Central memory CD4-positive, alpha-beta T cell (primary cell): ENCODE measurements around the gene ACSF3.

Experiments used
- DNase-seq: peaks from one replicate; pipeline ENCODE4 v3.0.0; 2022
- total RNA-seq, 3 experiments: gene quantifications; one replicate each; lab custom pipeline; 2026; lab: John Stamatoyannopoulos, UW

ACSF3 gene
- total RNA-seq: 37.5 to 109 (median 70.8) reads per million in 3 experiments

DNA sequence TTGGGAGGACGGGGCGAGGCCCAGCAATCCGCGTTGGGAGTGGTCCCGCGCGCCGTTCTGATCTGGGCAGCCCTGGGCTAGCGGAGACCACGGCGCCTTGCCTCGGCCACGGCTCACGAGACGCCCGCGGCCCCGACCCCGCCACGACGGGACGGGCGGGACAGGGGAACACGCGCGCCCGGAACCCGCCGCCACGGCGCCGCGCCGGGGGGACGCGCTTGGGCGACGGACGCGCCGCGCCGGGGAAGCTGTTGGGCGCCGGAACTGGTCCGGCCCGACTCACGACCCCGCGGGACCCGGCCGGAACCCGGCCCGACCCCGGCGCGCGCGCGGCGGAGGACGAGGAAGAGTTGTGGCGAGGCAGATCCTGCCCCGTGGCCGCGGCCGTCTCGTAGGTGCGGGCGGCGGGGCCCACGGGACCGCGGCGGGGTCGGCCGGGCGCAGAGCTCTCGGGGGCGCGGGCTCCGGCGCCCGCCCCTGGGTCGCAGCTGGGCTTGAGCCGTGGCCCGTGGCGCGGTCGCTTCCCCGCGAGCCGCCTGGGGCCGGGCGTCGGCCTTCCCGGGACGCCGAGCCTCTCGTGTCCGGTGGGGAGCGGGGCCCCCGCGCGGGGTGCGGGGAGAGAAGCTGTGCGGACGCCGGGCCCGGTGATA lies at the start of gene ACSF3:
Gene ACSF3, plus strand, starts transcription at position 251 of the 650 bp plus-strand sequence. CDS start 6,830 bp downstream, outside the sequence.
- peak; percentile 56 for DNase-seq

DNA sequence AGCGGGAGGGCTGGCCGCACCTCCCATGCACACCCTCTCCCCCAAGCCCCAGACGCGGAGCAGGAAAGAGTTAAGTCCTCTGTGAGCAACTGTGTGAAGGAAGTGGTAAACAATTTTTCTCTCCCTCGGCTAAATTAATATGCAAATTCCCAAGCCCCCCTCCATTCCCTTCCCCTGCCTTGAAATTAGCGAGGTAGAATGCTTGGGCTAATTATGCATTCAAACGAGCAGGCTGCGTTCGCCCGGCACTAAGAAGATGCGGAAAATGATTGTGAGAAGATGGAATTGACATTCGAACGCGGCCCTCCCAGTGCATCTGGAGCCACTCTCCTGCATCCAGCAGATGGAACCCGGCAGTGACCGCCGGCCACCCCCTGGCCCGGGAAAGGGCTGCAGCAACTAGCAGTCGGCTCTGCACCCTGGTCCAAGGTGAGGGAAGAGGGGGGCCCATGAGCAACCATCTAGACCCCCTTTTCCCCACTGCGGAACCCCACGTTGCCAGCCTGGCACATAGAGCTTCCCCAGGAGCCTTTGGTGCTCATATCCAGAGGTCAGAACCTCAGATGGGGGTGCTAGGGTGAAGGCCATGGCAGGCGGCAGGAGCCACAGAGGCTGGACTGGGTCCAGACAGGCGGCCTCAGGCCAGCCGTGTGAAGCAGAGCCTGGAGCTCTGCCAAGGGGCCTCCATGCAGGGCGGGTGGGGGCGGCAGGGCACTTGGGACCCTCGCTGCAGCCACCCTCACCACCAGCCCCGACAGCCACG lies 49.1 kb upstream of the ACSF3 start:
- no peak for DNase-seq

DNA sequence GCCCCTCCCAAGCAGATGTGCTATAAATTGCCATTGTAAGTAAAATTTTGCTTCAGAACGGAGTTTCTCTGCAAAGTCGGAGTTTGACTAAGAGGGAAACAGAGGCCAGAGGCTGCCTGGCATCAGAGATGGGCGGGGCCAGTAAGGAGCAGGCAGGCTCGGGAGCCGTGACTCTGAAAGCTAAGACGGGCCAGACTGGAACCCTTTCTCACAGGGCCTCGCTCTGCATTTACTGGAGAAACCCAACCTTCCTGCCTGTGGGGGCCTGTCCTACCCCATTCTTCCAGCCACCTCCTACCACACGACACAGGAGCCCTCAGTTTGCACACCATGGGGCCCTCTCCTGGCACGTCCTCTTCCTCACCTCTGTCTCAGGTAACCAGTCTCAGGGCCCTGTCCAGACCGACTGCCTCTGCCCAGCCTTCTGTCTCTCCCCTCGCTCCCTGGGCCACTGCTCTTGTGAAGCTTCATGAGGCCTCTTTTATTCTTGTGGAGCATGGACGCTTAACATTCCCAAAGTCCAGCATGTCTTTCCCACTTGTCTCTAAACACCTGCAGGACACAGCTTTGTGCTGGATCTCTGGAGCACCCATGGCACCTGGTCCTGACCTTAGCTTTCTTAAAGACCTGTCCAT lies 48.4 kb upstream of the ACSF3 start:
- DNase-seq: no peak

DNA sequence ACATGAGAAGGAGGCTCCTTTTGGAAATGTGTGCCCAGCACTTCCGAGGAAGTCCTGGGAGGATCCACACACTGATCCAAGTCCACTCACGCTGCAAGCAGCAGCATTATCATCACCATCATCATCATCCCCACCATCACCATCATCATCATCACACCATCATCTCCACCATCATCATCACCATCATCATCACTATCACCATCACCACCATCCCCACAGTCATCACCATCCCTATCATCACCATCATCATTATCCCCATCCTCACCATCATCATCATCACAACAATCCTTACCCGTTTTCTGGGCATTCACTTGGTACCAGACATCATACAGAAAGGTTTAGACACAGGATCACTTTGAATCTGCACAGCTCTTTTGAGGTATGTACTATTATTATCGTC lies 47.8 kb upstream of the ACSF3 start:
- DNase-seq: no peak

DNA sequence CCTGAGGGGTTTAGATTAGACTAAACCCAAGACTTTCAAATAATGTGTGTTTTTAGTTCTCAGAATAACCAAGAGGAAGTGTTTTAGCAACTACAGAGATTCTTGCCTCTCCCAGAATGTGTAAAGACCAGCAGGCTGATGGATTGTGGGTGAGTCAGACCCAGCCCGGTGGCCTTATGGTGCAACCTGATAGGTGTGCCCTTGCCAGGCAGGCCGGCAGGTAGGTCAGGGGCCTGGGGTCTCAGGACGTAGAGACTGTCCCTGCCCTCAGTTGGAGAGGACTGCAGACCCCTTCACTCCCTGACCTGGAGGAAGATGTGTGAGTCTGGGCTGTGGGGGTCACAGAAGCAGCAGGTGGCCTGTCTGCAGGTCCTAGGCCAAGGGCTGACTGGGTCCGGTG lies 47.2 kb upstream of the ACSF3 start:
- no peak for DNase-seq

DNA sequence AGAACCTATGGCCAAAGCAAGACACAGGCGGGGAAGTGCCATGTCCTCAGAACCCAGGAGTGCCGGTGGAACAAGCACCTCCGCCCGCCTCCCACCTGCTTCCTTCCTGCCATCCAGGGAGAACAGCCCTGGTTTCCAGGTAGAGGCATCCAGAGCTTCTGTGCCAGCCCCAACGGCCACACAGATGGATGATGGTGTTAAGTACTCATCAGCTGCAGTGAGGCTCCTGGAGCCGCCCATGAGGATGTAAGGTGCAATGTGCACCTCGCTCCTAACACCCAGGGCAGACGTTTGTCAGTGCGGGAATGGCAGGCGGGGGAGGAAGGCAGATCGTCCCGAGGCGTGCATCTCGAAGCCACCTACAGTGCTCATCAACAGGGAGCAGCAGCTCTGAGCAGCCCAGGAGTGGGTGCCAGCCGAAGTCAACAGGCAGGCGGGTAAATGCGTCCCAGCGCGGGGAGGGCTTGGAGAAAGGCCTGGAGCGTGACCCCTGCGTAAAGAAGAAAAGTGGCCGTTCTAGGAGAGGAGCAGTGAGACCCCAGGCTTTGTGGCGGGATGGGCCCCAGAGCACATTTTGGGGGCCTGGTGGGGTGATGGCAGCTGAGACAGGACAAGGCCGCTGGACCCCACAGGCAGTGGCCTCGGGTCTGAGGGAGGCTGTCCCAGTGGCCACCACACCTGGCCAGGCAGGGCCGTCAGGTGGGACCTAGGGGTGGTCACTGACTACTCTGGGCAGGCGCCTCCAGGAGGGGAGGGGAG lies 46.1 kb upstream of the ACSF3 start:
- DNase-seq: no peak

DNA sequence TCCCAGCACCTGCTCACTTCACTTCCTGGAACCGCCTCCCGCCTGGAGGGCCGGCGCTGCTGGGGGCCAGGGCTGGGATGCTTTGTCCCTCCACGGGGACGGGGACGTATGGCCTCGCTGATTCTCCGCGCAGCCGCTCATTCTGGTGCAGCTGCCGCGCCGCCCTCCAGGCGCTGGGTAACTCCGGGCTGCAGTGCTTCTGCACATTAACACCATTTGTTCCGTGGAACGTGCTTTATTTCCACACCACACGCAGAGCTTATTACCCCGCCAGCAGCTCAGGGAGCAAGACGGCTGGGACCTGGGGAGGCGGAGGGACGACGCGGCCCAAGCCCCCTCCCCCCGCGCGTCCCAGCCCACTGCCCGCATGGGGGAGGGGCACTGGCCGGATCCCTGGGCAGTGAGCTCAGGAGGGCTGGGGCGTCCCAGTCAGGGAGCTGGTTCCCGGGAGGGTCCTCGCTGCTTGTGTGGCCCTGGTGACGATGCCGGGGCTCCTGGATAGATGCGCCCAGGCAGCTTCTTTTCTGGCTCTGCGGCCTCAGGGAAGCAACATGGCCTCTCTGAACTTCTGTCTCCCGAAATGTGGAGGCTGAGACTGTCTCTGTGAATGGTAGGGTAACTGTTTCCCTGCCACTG lies 45.4 kb upstream of the ACSF3 start:
- DNase-seq: no peak

DNA sequence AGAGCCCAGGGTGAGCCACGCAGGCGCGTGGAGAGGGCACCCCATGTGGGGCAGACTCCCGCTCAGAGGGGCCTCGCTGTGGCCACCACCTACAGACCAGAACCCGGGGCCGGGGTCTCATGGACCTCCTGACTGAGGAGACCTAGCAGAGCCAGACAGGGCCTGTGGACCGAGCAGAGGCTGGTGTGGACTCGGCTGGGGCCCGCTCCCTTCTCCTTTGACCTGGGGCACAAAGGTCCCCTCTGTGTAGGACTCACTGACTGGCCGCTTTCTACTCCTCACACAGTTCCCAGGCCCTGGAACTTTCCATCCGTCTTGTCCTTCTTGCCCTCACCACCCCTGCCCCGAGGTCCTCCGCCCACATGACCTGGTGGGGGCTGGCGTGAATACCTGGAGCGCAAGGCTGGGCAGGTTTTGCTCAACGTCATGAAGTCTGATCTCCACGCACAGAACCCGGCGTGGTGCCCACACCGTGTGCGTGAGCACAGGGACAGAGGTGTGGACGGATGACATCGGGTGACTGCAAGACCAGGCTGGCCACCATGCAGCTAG lies 44.7 kb upstream of the ACSF3 start:
- no peak for DNase-seq

DNA sequence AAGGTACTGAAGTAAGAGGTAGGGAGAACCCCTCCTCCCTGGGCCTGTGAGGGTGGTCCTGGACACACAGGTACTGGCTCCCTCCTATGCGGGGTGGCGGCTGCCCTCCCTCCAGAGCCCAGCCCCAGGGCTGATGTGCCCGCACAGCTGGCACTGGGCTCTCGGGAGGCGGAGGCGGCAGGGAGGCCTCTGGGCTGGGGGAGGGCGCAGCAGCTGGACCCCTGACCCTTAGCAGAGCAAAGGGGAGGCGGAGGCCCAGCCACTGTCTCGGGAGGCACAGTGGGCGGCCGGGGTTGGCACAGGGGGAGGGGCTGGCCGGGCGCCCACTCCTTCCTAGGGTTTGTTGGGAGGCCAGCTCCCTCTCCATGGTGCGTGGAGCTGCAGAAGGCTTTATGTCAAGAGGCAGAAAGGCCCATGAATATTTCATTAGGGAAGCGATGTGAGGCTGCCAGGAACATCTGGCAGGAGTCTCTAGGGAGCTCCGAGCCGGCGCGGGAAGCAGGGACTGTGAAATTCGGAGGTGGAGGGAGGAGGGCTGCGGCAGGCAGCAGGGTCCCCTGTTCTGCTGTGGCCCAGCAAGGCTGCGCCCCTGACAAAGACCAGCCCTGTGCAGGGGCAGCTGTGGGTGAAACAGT lies 44.1 kb upstream of the ACSF3 start:
- no peak for DNase-seq

DNA sequence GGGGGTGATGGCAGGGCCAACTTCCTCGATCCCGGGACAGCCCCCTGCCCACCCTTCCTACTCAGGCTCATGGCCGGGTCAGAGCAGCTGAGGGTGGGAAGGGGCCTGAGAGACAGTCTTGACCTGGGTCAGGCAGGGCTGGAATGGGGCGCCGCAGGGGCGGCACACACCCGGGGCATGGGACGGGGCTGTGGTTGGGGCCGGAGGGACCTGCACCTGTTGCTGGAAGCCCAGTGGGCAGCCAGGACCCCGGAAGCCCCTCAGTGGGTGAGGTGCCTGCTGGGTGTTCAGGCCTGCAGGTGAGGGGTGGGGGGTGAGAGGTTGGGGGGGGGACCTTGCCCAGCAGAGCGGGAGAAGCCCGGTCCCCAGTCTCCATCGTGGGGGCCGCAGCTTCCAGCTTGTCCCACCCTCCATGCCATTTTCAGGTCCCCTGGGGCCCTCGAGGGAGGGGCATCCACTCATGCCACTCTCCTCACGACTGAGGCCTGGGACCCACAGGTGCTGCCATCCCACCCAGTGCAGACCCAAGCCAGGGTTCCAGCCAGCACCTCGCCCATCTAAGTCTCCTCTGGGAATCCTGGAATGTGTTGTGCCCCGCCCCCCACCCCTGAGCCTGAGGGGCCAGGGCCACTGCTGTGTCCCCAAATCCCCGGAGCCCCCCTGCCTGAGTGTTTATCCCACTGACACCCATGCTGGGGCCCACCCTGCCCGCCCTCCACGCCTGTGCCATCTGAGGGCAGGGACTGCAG lies 43.4 kb upstream of the ACSF3 start:
- DNase-seq: no peak

DNA sequence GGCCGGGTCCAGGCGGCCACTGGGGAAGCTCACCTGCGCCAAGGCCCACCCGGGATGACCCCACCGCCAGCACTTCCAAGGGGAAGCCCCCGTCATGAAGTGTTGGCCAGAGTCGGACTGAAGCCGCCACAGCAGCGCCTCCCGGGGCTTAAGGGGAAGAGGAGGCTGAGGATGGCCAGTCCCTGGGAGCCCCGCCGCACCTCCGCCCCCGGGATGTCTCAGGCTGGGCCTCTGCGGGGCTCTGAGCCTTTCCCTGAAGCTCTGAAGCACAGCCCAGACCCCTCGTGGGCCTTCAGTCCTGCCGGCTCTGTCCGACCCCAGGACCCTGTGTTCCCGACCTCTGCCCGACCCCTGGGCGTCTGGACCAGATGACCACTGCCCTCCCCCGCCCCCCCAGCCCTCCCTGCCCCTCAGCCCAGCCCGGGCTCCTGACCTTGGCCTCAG lies 42.8 kb upstream of the ACSF3 start:
- DNase-seq: no peak

DNA sequence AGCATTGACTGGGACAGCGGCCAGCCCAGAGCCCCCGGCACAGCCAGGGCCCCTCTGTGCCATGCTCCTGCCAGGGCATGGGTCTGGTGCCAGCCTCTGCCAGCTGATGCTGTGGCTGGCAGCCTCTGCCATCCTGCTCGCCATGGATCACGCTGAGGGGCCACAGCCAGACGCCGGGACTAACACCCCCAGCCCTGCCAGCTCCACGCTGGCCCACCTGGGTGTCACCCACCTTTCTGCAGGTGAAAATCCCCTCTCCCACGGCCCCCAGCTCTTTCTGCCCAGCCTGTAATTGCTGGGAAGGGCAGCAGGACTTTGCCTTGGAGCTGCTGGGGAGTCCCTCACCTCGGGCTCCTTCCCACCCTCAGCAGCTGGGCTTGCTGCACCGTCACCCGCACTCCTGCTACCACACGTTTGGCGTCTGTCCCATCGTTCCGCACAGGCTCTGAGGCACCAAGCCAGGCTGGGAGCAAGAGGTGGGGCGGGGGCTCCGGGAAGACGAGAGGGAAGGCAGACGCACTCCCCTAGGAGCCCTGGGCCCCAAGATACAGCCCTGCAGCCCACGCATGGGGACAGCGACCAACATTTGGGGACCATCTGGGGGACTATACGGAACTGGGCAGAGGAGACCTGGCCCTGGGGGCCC lies 42.0 kb upstream of the ACSF3 start:
- DNase-seq: no peak

DNA sequence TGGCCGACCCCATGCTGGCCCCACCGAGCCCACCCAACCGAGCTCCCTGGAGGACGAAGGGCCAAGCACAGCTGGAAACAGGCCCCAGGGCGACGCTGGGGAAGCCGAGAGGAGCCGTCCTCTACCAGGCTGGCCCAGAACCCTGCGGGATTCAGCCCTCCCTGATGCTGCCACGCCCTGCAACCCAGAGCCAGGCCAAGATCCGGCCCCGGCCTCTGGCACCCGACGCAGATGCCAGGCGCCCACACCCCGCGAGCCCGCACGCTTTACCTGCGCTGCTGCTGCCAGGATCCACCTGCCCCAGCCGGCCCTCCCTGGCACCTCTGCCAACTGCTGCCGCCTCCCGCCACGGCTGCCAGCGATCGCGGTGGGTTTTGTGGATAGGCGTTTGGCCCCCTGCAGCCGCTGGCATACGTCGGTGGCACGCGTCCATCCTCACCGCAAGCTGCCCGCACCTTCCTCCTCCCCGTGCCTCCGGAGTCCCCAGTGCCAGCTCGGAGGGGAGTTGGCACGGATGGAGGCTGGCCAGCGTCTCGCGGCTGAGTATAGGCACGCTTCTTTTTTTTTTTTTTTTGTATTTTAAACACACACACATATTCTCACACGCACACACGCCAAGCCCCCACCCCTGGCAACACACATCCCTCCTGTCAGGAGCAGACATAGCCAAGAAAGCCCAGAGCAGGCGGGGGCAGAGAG lies 41.3 kb upstream of the ACSF3 start:
- no peak for DNase-seq

DNA sequence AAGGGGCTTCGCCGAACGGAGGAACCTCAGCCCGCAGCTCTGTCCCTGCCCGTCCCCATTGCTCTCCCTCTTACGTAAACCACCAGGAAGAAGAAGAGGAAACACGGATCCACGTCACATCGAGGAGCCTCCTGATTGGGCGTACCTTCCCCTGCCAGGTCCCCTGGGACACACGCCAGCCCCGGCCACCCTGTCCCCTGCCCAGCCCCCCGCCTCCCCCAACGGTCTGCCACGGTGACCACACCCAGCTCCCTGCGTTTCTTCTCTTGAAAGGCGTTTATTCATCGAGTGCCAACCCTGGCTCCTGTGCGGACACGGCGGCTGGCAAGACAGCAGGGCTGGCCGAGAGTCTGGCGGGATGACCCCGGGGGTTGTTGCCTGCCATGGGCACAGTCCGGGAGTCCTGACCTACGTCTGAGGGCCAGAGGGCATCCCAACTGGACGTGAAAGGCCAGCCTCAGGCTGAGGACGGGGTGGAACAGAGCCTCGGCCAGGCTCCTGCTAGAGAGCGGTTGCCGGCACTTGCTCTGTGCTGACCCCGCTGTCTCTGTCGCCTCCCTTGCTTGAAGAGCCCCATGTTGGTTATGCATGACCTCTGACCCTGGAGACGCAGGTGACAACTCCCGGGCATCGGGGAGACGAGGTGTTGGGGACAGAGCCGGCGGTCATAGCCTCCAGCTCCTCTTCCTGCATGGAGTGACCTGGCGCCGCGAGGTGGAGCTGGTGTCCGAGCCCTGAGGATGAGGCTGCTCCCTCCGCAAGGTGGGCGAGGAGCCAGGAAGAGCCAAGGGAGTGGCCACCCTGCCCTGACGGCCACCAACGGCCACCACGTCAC lies 40.5 kb upstream of the ACSF3 start:
- no peak for DNase-seq

DNA sequence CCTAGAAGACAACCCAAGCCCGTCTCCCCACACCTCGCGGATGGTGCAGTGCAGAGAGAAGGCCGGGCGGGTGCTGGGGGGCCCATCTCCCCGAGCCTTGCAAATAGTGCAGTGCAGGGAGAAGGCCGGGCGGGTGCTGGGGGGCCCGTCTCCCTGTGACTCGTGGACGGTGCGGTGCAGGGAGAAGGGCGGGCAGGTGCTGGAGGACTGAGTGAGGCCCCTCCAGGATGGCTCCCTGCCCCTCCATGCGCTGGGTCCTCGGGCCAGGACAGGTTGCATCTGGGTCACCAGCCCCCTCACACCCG lies 40.0 kb upstream of the ACSF3 start:
- no peak for DNase-seq

DNA sequence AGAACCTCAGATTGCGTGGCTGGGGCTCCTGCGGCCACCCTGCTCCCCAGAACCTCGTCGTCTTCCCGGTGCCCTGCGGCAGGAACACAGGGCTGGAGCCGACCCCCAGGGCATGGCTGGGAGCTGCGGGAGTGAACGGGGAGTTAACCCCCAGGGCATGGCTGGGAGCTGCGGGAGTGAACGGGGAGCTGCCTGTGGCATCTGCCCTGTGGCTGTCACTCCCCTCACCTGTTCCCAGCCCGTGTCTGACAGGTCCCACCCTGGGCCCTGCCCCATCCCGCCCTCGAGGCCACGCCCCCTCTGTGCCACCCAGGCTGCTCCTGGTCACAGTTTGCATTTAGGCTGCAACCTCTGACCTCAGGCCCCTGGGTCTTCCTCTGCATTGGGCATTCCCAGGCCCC lies 39.4 kb upstream of the ACSF3 start:
- DNase-seq: no peak

DNA sequence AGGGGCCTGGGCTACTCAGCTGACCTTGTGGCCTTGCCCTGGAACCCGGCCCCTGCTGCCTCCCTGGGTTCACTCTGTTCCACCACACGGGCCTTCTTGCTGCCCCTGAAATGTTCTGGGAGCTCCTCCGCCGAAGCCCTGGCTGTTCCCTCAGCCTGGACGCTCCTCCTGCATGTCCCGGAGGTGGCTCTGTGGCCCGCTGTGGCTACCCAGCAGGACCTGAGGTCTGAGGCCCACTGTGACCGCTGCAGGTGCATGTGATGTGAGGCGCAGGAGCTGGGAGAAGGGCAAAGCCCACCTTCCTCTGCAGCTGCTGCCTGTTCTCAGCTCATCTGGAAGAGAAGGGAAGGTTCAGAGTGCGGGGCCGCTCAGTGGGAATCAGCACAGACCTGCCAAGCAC lies 38.9 kb upstream of the ACSF3 start:
- DNase-seq: no peak

DNA sequence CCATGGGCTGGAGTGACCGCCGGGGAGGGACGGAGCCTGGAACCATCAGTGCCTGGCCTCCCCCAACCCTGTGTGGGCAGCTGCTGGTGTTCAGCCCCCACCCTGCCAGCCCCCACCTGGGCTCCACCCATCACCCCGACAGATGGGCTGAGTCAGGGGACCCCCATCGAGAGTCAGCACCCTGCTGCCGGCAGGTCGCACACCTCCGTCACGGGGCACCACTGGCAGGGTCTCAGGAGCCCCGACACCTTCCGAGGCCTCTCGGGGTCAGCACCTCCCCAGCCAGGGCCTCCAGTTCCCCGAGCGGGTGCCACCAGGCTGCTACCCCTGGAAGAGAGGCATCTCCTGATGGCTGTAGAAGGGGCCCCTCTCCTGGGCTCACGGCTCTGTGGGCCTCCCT lies 38.3 kb upstream of the ACSF3 start:
- DNase-seq: no peak

DNA sequence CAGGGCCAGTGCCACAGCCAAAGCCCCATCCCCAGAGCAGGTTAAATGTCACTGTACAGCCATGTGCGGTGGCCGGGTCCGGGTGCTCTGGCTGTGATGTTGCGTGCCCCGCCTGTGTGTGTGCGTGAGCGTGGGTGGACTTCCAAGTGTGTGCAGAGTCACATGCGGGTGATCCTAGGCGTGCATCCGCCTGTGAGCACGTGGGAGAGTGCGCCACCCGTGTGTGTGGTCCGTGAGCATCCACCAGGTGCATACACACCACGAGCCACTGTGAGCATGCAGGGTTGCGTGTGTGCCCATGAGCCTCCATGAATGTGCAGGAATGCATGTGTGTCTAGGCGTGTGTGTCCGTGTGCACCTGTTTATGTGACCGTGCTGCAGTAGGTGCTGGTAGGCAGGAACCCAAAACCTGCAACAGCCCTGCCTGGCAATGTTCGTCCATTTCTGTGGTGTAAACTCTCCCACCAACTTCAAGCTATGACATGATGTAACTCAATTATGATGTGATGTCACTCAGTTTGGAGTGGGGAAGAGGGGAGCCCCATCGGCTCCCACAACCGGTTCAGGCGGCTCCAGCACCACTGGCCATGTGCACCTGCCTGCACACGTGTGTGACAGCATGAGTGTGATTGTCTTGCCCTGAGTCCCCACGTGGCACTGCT lies 37.6 kb upstream of the ACSF3 start:
- no peak for DNase-seq
